Measurements from ENCODE around the gene SOX2. TPM values are rescaled to one million over a fixed set of nuclear protein-coding genes. Genes with fewer than 3 reads are reported as not detected.

Gene SOX2
- total RNA-seq, 1 experiment from 2014 or later: 307 TPM

- Histone ChIP-seq H3K23ac (ENCODE audit: insufficient read length, low read depth, low read length) (no peak overlapping the region), H2AFZ (ENCODE audit: low read length) (no peak overlapping the region)
These were observed 464 bp downstream of the SOX2 start for GRCh38 chr3:181712226-181712552.

More at GRCh38 chr3:181712226-181712552, 464 bp downstream of the SOX2 start:
- Mint-ChIP-seq H3K27me3 (ENCODE audit: low read depth) (no peaks in the 10 kb centered on the region; the same call in 1 of the 2 replicates), H3K9me3 (peaks cover 7 to 10% of the 10 kb centered on the region in 2 experiments; a peak in 4 of 5 replicates), H3K4me1 (peaks cover 35 to 37% of the 10 kb centered on the region in 2 experiments), H3K4me3 (no peak overlapping the region; a peak in 3 of 5 replicates), H3K36me3 (ENCODE audit: insufficient read depth in 1 of 3, low read depth in 3 of 3) (peaks cover 30 to 49% (median 46%) of the 10 kb centered on the region in 3 experiments), H3K27ac (peak overlapping the region; percentile 95 to 100 (median 98))
- Histone ChIP-seq H3T11ph (ENCODE audit: low read length) (no peak overlapping the region), H4K91ac (ENCODE audit: insufficient read length, low read depth, low read length) (no peak overlapping the region), H3K9me3 (ENCODE audit: control insufficient read depth, low read depth, low read length) (no peaks in the 10 kb centered on the region), H2BK15ac (ENCODE audit: low read depth, low read length) (no peak overlapping the region), H3K27me3 (ENCODE audit: insufficient read depth, low read length) (no peaks in the 10 kb centered on the region), H4K8ac (replicated peaks; ENCODE audit: insufficient read length, low read depth, low read length) (no peak overlapping the region), H4K5ac (ENCODE audit: insufficient read length, low read depth, low read length) (no peak overlapping the region), H3K56ac (ENCODE audit: insufficient read length, low read depth, low read length) (no peak overlapping the region), H3K14ac (ENCODE audit: insufficient read depth, low read length) (peak overlapping the region; percentile 95; the same call in 1 of the 2 replicates), H3K79me1 (ENCODE audit: insufficient read depth, low read depth, low read length, poor library complexity, severe bottlenecking) (no peaks in the 10 kb centered on the region), H2BK120ac (ENCODE audit: low read depth, low read length, poor library complexity, severe bottlenecking) (no peak overlapping the region), H2AK5ac (ENCODE audit: insufficient read length, low read length) (no peak overlapping the region), H2BK12ac (ENCODE audit: insufficient read length, low read depth, low read length) (no peak overlapping the region), H3K18ac (ENCODE audit: insufficient read length, low read depth, low read length) (peak overlapping the region; percentile 68), H3K23me2 (ENCODE audit: insufficient read length, low read depth, low read length, poor library complexity, severe bottlenecking) (peaks cover 15% of the 10 kb centered on the region), H4K20me1 (ENCODE audit: control insufficient read depth, insufficient read depth, insufficient read length) (peaks cover 3% of the 10 kb centered on the region), H3K4me2 (ENCODE audit: insufficient read depth, insufficient read length, low read length) (peak overlapping the region; percentile 98), H3K79me2 (ENCODE audit: insufficient read depth, low read length) (peaks cover 24% of the 10 kb centered on the region; the same call in 1 of the 2 replicates), H3K4ac (ENCODE audit: low read depth, low read length) (no peak overlapping the region), H3K27ac (ENCODE audit: insufficient read length, low read depth, low read length) (no peak overlapping the region), H2BK5ac (ENCODE audit: insufficient read length, low read length) (no peak overlapping the region), H3K4me1 (ENCODE audit: insufficient read depth, low read length) (no peaks in the 10 kb centered on the region; the same call in 1 of the 2 replicates), H3K9ac (ENCODE audit: extremely low read depth, insufficient read length, low read length) (peak overlapping the region; percentile 96), H2BK20ac (ENCODE audit: low read depth, low read length, poor library complexity, severe bottlenecking) (no peak overlapping the region)
- TF ChIP-seq, protein P1, sequence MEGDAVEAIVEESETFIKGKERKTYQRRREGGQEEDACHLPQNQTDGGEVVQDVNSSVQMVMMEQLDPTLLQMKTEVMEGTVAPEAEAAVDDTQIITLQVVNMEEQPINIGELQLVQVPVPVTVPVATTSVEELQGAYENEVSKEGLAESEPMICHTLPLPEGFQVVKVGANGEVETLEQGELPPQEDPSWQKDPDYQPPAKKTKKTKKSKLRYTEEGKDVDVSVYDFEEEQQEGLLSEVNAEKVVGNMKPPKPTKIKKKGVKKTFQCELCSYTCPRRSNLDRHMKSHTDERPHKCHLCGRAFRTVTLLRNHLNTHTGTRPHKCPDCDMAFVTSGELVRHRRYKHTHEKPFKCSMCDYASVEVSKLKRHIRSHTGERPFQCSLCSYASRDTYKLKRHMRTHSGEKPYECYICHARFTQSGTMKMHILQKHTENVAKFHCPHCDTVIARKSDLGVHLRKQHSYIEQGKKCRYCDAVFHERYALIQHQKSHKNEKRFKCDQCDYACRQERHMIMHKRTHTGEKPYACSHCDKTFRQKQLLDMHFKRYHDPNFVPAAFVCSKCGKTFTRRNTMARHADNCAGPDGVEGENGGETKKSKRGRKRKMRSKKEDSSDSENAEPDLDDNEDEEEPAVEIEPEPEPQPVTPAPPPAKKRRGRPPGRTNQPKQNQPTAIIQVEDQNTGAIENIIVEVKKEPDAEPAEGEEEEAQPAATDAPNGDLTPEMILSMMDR (conservative IDR thresholded peaks at IDR 0.05): no peak
- no peak for DNase-seq
- no CpG with 5 or more reads among the region's 44 CpGs for WGBS (ENCODE audit: extremely low coverage, insufficient read length, low lambda C conversion rate)

All from H9 (cell line).